GM12878 (cell line): ENCODE data around the gene PRKG1. TPM values are rescaled to one million over a fixed set of nuclear protein-coding genes. Genes with fewer than 3 reads are reported as not detected.

Source experiments
- ATAC-seq: fragments of 200-7000 bp; cut with Tn5 transposase; 3 replicates; pipeline ENCODE4 v1.9.1; 2020; ENCODE audit warnings: mild to moderate bottlenecking, moderate library complexity
- BruUV-seq: library from RNA; stranded (reverse); fragments of 400-500 nt; replicated peaks from 2 replicates; lab custom pipeline; 2021; lab: Mats Ljungman, UMichigan
- CTCF ChIA-PET: fragments of 300-600 bp; sonication (Branson Sonifier 250); formaldehyde crosslinking; extraction: SDS; loops from one replicate; lab custom pipeline; 2021; ENCODE audit warnings: inconsistent platforms; lab: Yijun Ruan, JAX
- POLR2A ChIA-PET: fragments of 350-600 bp; formaldehyde crosslinking; extraction: SDS; loops from one replicate; lab custom pipeline; 2021; ENCODE audit warnings: inconsistent platforms; lab: Charles Lee
- RAD21 ChIA-PET: fragments of 300-600 bp; sonication (Branson Sonifier 250); formaldehyde crosslinking; loops from one replicate; lab custom pipeline; 2023; ENCODE audit warnings: antibody characterized with exemption; ENCODE audit not compliant: unreplicated experiment; lab: Charles Lee
- SMC1A ChIA-PET: fragments of 300-600 bp; sonication (Branson Sonifier 250); formaldehyde crosslinking; loops from one replicate; lab custom pipeline; 2023; ENCODE audit not compliant: unreplicated experiment, uncharacterized antibody; lab: Charles Lee
- DNase-seq: peaks from one replicate; pipeline ENCODE4 v3.0.0-alpha.2; 2011; ENCODE audit warnings: low read depth, low spot score
- FAIRE-seq: peaks from 3 replicates; lab custom pipeline; 2011; peaks lifted over from hg19 to GRCh38; lab: Jason Lieb, UNC
- H2AFZ ChIP-seq: 2 replicates; pipeline ENCODE4 v1.6.0; 2011; ENCODE audit warnings: low read depth, low read length, control low read depth; ENCODE audit not compliant: control insufficient read depth
- H3K27ac ChIP-seq: 2 replicates; pipeline ENCODE4 v1.5.1; 2011; ENCODE audit warnings: control low read depth; ENCODE audit not compliant: control insufficient read depth, insufficient read depth
- H3K27me3 ChIP-seq, 2 experiments: replicated peaks in 1 of 2; 2 replicates each; pipeline versions ENCODE4 v1.6.0 to v1.6.1; 2011; ENCODE audit warnings: low read length in 1 of 2; ENCODE audit not compliant: control insufficient read depth in 2 of 2, insufficient read depth in 2 of 2
- H3K36me3 ChIP-seq, 2 experiments: 2 replicates each; pipeline ENCODE4 v1.5.1; 2011; ENCODE audit warnings: low read length in 1 of 2; ENCODE audit not compliant: control insufficient read depth in 2 of 2, insufficient read depth in 2 of 2
- H3K4me1 ChIP-seq: 2 replicates; pipeline ENCODE4 v1.6.1; 2011; ENCODE audit warnings: mild to moderate bottlenecking, low read length, moderate library complexity, mixed read lengths; ENCODE audit not compliant: control insufficient read depth, insufficient read depth
- H3K4me2 ChIP-seq: 2 replicates; pipeline ENCODE4 v1.6.0; 2011; ENCODE audit warnings: control low read depth; ENCODE audit not compliant: control insufficient read depth, insufficient read depth
- H3K4me3 ChIP-seq: fragments of 200-600 bp; sonication (generic); 2 replicates; pipeline ENCODE4 v1.5.1; 2016
- H3K79me2 ChIP-seq: 2 replicates; pipeline ENCODE4 v1.6.0; 2011; ENCODE audit warnings: low read length; ENCODE audit not compliant: control insufficient read depth, insufficient read depth
- H3K9ac ChIP-seq: 2 replicates; pipeline ENCODE4 v1.8.0; 2011; ENCODE audit warnings: low read length, control low read depth, mixed read lengths; ENCODE audit not compliant: control insufficient read depth, insufficient read depth
- H3K9me3 ChIP-seq: replicated peaks from 3 replicates; pipeline ENCODE4 v1.5.1; 2011; ENCODE audit warnings: mild to moderate bottlenecking, low read length; ENCODE audit not compliant: control insufficient read depth, insufficient read depth
- H4K20me1 ChIP-seq: 2 replicates; pipeline ENCODE4 v1.6.0; 2011; ENCODE audit not compliant: control insufficient read depth, insufficient read depth
- EGR1 ChIP-seq, 2 experiments: IDR thresholded peaks; 1 replicate in 1 of 2; 2 replicates in 1 of 2; pipeline ENCODE4 v1.6.1; 2011 to 2012; ENCODE audit warnings: low read depth in 2 of 2, low read length in 2 of 2, borderline replicate concordance in 1 of 2, mild to moderate bottlenecking in 1 of 2, moderate library complexity in 1 of 2
- POLR2AphosphoS5 ChIP-seq: IDR thresholded peaks from 2 replicates; pipeline ENCODE4 v1.6.1; 2011; ENCODE audit warnings: mild to moderate bottlenecking, low read length, inconsistent platforms
- STAT3 ChIP-seq: IDR thresholded peaks from 2 replicates; pipeline ENCODE4 v1.6.1; 2011; ENCODE audit warnings: low read depth, low read length, improper control_type of control experiment
- WGBS: methylation state at CpG from one replicate; pipeline ENCODE4 v1.1.6; 2016; ENCODE audit warnings: low lambda C conversion rate; ENCODE audit not compliant: insufficient replicate concordance, insufficient coverage; ENCODE audit errors: missing lambda C conversion rate; 5-methylcytosine and 5-hydroxymethylcytosine counted together
- in situ Hi-C: fragments of 300-500 bp; cut with MboI; formaldehyde crosslinking; loops from 9 replicates; pipeline ENCODE4 v1.14.3; 2018; ENCODE audit warnings: mixed read lengths
- intact Hi-C: fragments of 100-400 bp; cut with micrococcal nuclease; formaldehyde crosslinking; loops from one replicate; pipeline ENCODE4 v1.14.2; 2022; ENCODE audit not compliant: unreplicated experiment
- polyA plus RNA-seq, 11 experiments: library from polyadenylated mRNA; depleted of rRNA in 4 of 11; unstranded in 6 of 11; stranded (reverse) in 5 of 11; fragments of >200 nt; fragmentation: Nextera tagmentation in 4 of 11; fragmentation: Illumina TruSeq in 1 of 11; extraction: Ambion mirVana in 4 of 11; extraction: Trizol in 1 of 11; gene quantifications; 1 replicate in 1 of 11; 2 replicates in 10 of 11; pipeline versions ENCODE4 v1.2.1 to v1.2.3, GENCODE V29; 2011 to 2016; ENCODE audit warnings: inconsistent platforms in 2 of 11, missing spikeins in 2 of 11, low read depth in 1 of 11
- total RNA-seq, 4 experiments: library from RNA; depleted of rRNA in 3 of 4; stranded (reverse); fragments of >200 nt in 3 of 4; fragmentation: Illumina TruSeq in 1 of 4; extraction: Trizol in 1 of 4; gene quantifications; 2 replicates each; pipeline versions ENCODE4 v1.2.1 to v1.2.3, GENCODE V29; 2013 to 2021
- TF ChIP-seq, protein P1 (sequence below): fragments of 450-650 bp; IDR thresholded peaks from 2 replicates; pipeline ENCODE4 v1.6.1; 2017; ENCODE audit warnings: low read depth, mild to moderate bottlenecking, moderate library complexity
- TF ChIP-seq, protein P2 (sequence below): fragments of 450-650 bp; formaldehyde crosslinking; IDR thresholded peaks from 2 replicates; pipeline ENCODE4 v1.5.0; 2022; ENCODE audit warnings: mild to moderate bottlenecking, missing genetic modification characterization

Gene PRKG1
- total and polyA plus RNA-seq, 10 of the 15 experiments (the other 5 are each of a cell fraction or from before 2014, with no cell fraction given), result 0.04 to 0.05 TPM; not detected in 8

DNA sequence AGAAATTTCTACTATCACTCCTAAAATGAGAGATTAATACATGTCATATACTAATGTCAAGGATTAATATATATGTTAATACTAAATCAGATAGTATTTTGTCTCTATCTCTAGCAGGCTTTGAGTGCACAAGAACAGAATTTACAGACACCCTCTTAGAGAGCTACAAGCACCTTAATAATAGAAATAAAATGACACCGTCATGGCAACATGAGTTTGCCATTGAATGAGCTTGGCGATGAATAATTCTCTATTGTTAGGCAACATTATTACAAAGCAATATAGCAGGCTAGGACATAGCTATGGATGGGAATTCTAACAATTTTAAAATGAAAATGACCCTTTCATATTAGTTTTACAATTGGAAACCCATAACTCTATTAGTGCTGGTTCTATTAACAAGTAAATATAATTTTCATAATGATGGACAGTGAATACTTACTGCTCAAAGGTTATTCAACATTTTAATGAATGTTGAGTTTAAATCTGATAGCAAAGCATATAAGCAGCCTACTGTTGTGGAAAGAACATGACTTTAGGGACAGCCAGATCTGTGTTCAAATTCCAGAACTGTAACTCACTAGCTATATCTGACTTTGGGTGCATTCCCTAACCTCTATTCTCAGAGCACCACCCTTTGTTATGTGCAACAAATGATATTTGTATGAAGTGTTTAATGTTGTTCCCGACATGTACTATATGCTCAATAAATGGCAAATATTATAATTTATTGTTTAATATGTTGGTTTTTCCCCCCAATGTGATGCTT, 1055.3 kb downstream of the PRKG1 start:
- Histone ChIP-seq H3K27me3 (no peaks in the 10 kb centered on the region), H3K4me2 (no peak overlapping the region), H2AFZ (no peak overlapping the region), H3K9ac (no peak overlapping the region)
- BruUV-seq, result no TSS peak
- RAD21 ChIA-PET, result no interaction called here
- DNase-seq (no peak), FAIRE-seq (no peak), ATAC-seq (no peak)
- WGBS, result 43% methylated on average over 3 of the region's 3 CpGs
- intact Hi-C loops, result no loop called here
- TF ChIP-seq STAT3, result no peak
- TF ChIP-seq EGR1 (IDR thresholded peaks at IDR 0.05; ENCODE audit: borderline replicate concordance in 1 of 2, low read depth in 2 of 2, low read length in 2 of 2), result no peak
- TF ChIP-seq, all 136 proteins: peak for 0
- ChIA-PET POLR2A (no interaction called here), SMC1A (no interaction called here), CTCF (no interaction called here)
- Histone ChIP-seq H3K79me2 (no peaks in the 10 kb centered on the region), H3K4me1 (no peaks in the 10 kb centered on the region), H3K36me3 (no peaks in the 10 kb centered on the region), H4K20me1 (no peaks in the 10 kb centered on the region), H3K27ac (no peak overlapping the region), H3K9me3 (no peaks in the 10 kb centered on the region), H3K4me3 (no peak overlapping the region)
- in situ Hi-C loops, result no loop called here

DNA sequence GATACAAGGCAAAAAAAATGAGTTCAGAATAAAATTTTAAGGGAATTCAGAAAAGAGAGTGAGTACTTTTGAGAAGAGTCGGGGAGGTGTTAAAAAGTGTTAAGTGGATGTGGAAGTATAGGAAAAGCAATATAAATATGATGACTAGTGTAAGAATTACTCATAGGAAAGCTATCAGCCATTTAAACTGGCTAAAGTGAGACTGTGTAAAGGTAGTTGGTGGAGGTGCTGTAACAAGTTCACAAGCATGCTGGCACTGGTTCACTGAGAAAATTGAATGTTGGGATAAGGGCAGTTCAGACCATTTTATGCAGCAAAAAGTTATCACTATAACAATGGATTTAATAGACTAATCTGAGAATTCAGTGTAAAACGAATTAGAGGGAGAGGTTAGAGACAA, 1060.8 kb downstream of the PRKG1 start:
- no peak for ATAC-seq
- BruUV-seq, result no TSS peak
- in situ Hi-C loops (no loop called here), intact Hi-C loops (no loop called here)
- H3K9me3 ChIP-seq, result no peaks in the 10 kb centered on the region
- H3K27ac ChIP-seq, result no peak overlapping the region
- H3K27me3 ChIP-seq, result no peaks in the 10 kb centered on the region
- H3K4me2 ChIP-seq, result no peak overlapping the region
- RAD21 ChIA-PET, result no interaction called here
- no peak for DNase-seq
- H2AFZ ChIP-seq, result no peak overlapping the region
- no peaks in the 10 kb centered on the region for H3K36me3 ChIP-seq
- FAIRE-seq, result no peak
- no peaks in the 10 kb centered on the region for H3K4me1 ChIP-seq
- no peaks in the 10 kb centered on the region for H3K79me2 ChIP-seq
- no peak overlapping the region for H3K9ac ChIP-seq
- no peak overlapping the region for H3K4me3 ChIP-seq
- CTCF ChIA-PET, result no interaction called here
- POLR2A ChIA-PET, result no interaction called here
- SMC1A ChIA-PET, result no interaction called here
- WGBS, result 0% methylated on average over 2 of the region's 2 CpGs
- no peaks in the 10 kb centered on the region for H4K20me1 ChIP-seq
- no peak for TF ChIP-seq POLR2AphosphoS5
- TF ChIP-seq, protein P1, sequence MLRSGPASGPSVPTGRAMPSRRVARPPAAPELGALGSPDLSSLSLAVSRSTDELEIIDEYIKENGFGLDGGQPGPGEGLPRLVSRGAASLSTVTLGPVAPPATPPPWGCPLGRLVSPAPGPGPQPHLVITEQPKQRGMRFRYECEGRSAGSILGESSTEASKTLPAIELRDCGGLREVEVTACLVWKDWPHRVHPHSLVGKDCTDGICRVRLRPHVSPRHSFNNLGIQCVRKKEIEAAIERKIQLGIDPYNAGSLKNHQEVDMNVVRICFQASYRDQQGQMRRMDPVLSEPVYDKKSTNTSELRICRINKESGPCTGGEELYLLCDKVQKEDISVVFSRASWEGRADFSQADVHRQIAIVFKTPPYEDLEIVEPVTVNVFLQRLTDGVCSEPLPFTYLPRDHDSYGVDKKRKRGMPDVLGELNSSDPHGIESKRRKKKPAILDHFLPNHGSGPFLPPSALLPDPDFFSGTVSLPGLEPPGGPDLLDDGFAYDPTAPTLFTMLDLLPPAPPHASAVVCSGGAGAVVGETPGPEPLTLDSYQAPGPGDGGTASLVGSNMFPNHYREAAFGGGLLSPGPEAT, result no peak
- TF ChIP-seq, protein P2, sequence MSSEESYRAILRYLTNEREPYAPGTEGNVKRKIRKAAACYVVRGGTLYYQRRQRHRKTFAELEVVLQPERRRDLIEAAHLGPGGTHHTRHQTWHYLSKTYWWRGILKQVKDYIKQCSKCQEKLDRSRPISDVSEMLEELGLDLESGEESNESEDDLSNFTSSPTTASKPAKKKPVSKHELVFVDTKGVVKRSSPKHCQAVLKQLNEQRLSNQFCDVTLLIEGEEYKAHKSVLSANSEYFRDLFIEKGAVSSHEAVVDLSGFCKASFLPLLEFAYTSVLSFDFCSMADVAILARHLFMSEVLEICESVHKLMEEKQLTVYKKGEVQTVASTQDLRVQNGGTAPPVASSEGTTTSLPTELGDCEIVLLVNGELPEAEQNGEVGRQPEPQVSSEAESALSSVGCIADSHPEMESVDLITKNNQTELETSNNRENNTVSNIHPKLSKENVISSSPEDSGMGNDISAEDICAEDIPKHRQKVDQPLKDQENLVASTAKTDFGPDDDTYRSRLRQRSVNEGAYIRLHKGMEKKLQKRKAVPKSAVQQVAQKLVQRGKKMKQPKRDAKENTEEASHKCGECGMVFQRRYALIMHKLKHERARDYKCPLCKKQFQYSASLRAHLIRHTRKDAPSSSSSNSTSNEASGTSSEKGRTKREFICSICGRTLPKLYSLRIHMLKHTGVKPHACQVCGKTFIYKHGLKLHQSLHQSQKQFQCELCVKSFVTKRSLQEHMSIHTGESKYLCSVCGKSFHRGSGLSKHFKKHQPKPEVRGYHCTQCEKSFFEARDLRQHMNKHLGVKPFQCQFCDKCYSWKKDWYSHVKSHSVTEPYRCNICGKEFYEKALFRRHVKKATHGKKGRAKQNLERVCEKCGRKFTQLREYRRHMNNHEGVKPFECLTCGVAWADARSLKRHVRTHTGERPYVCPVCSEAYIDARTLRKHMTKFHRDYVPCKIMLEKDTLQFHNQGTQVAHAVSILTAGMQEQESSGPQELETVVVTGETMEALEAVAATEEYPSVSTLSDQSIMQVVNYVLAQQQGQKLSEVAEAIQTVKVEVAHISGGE (CRISPR knock-in tag), result no peak
